Fibroblast of pulmonary artery (primary cell): ENCODE results near the gene SCN3A.

Experiments used
- DNase-seq: peaks from one replicate; pipeline ENCODE4 v3.0.0-alpha.2; 2010; ENCODE audit warnings: low read depth
- H3K4me3 ChIP-seq: replicated peaks from 2 replicates; pipeline ENCODE4 v1.5.1; 2011; ENCODE audit warnings: low read depth, mild to moderate bottlenecking, control low read depth, low read length, moderate library complexity
- CTCF ChIP-seq: IDR thresholded peaks from 2 replicates; pipeline ENCODE4 v1.5.1; 2011; ENCODE audit warnings: mild to moderate bottlenecking, control low read depth, low read length, inconsistent platforms; ENCODE audit errors: missing control alignments

Gene SCN3A

GRCh38 chr2:165147186-165148045, 56.4 kb downstream of the SCN3A start:
- DNase-seq = no peak
- no peak overlapping the region for H3K4me3 ChIP-seq

GRCh38 chr2:165144315-165144714, 59.5 kb downstream of the SCN3A start:
- no peak for DNase-seq

More at GRCh38 chr2:165147186-165148045, 56.4 kb downstream of the SCN3A start:
- no peak for TF ChIP-seq CTCF

GRCh38 chr2:165141601-165142354, 62.1 kb downstream of the SCN3A start:
- peak; percentile 11 for TF ChIP-seq CTCF
- DNase-seq = peak; percentile 7

More at GRCh38 chr2:165144315-165144714, 59.5 kb downstream of the SCN3A start:
- no peak for TF ChIP-seq CTCF
- no peak overlapping the region for H3K4me3 ChIP-seq

GRCh38 chr2:165126244-165126643, 77.6 kb downstream of the SCN3A start:
- no peak overlapping the region for H3K4me3 ChIP-seq
- DNase-seq = no peak
- no peak for TF ChIP-seq CTCF

More at GRCh38 chr2:165141601-165142354, 62.1 kb downstream of the SCN3A start:
- H3K4me3 ChIP-seq = no peak overlapping the region

GRCh38 chr2:165122521-165122920, 81.3 kb downstream of the SCN3A start:
- no peak for DNase-seq
- no peak for TF ChIP-seq CTCF
- no peak overlapping the region for H3K4me3 ChIP-seq

GRCh38 chr2:165120740-165121467, 82.9 kb downstream of the SCN3A start:
- no peak for DNase-seq
- TF ChIP-seq CTCF = no peak
- H3K4me3 ChIP-seq = no peak overlapping the region
